ENCODE data around the gene NFE2L3. TPM values are rescaled to one million over a fixed set of nuclear protein-coding genes. Genes with fewer than 3 reads are reported as not detected.

NFE2L3 gene
- total and polyA plus RNA-seq, 2 experiments from 2014 or later = 6.5 to 10.0 TPM

- TF ChIP-seq EZH2phosphoT487 (IDR thresholded peaks at IDR 0.05; ENCODE audit: low read depth, severe bottlenecking, unreplicated experiment) (no peak), CTCF (IDR thresholded peaks at IDR 0.05; ENCODE audit: poor library complexity) (no peak), EZH2 (IDR thresholded peaks at IDR 0.05; ENCODE audit: borderline replicate concordance) (no peak)
- under 1% methylated on average over 52 of the region's 68 CpGs for WGBS (ENCODE audit: low lambda C conversion rate, missing lambda C conversion rate)
- Histone ChIP-seq H3K4me2 (peak overlapping the region; percentile 78), H3K27me3 (no peaks in the 10 kb centered on the region), H3K4me3 (peak overlapping the region; percentile 86), H2AFZ (peak overlapping the region; percentile 81), H3K9me2 (replicated peaks; ENCODE audit: insufficient read depth) (no peaks in the 10 kb centered on the region), H3K79me2 (peaks cover 89% of the 10 kb centered on the region), H3K36me3 (replicated peaks; ENCODE audit: insufficient read depth, low read depth) (peaks cover 10% of the 10 kb centered on the region), H3K9me3 (ENCODE audit: low read depth) (no peaks in the 10 kb centered on the region), H3K27ac (peak overlapping the region; percentile 98), H4K20me1 (ENCODE audit: insufficient read depth, poor library complexity, severe bottlenecking) (peaks cover 72% of the 10 kb centered on the region), H3K4me1 (ENCODE audit: insufficient read depth) (peaks cover 23% of the 10 kb centered on the region)
- DNase-seq (ENCODE audit: low spot score) = peak; percentile 79
These were observed 50.3 kb downstream of the NFE2L3 start for GRCh38 chr7:26202019-26202990.

- peaks cover 22% of the 10 kb centered on the region for H3K4me1 ChIP-seq (ENCODE audit: insufficient read depth)
- H3K9me2 ChIP-seq (replicated peaks; ENCODE audit: insufficient read depth) = no peaks in the 10 kb centered on the region
- H3K9me3 ChIP-seq (ENCODE audit: low read depth) = no peaks in the 10 kb centered on the region
- H4K20me1 ChIP-seq (ENCODE audit: insufficient read depth, poor library complexity, severe bottlenecking) = peaks cover 65% of the 10 kb centered on the region
- no peak for TF ChIP-seq EZH2 (IDR thresholded peaks at IDR 0.05; ENCODE audit: borderline replicate concordance)
- TF ChIP-seq EZH2phosphoT487 (IDR thresholded peaks at IDR 0.05; ENCODE audit: low read depth, severe bottlenecking, unreplicated experiment) = no peak
- no peak for TF ChIP-seq CTCF (IDR thresholded peaks at IDR 0.05; ENCODE audit: poor library complexity)
- H3K79me2 ChIP-seq = peaks cover 89% of the 10 kb centered on the region
- H3K4me3 ChIP-seq = peak overlapping the region; percentile 86
- peak overlapping the region; percentile 78 for H3K4me2 ChIP-seq
- WGBS (ENCODE audit: low lambda C conversion rate, missing lambda C conversion rate) = 2% methylated on average over 2 of the region's 2 CpGs
- peaks cover 10% of the 10 kb centered on the region for H3K36me3 ChIP-seq (replicated peaks; ENCODE audit: insufficient read depth, low read depth)
- H3K27me3 ChIP-seq = no peaks in the 10 kb centered on the region
- H3K27ac ChIP-seq = no peak overlapping the region
- H2AFZ ChIP-seq = no peak overlapping the region
- DNase-seq (ENCODE audit: low spot score) = no peak
These were observed 51.0 kb downstream of the NFE2L3 start for GRCh38 chr7:26203016-26203415.

- Histone ChIP-seq H3K4me1 (ENCODE audit: insufficient read depth) (peaks cover 22% of the 10 kb centered on the region), H3K9me3 (ENCODE audit: low read depth) (no peaks in the 10 kb centered on the region), H3K4me2 (no peak overlapping the region), H3K36me3 (replicated peaks; ENCODE audit: insufficient read depth, low read depth) (peaks cover 13% of the 10 kb centered on the region), H3K4me3 (no peak overlapping the region), H3K27ac (no peak overlapping the region), H3K27me3 (no peaks in the 10 kb centered on the region), H4K20me1 (ENCODE audit: insufficient read depth, poor library complexity, severe bottlenecking) (peaks cover 44% of the 10 kb centered on the region), H2AFZ (no peak overlapping the region), H3K9me2 (replicated peaks; ENCODE audit: insufficient read depth) (no peaks in the 10 kb centered on the region), H3K79me2 (peaks cover 59% of the 10 kb centered on the region)
- WGBS (ENCODE audit: low lambda C conversion rate, missing lambda C conversion rate) = 86% methylated on average over 5 of the region's 5 CpGs
- TF ChIP-seq CTCF (IDR thresholded peaks at IDR 0.05; ENCODE audit: poor library complexity) (no peak), EZH2 (IDR thresholded peaks at IDR 0.05; ENCODE audit: borderline replicate concordance) (no peak), EZH2phosphoT487 (IDR thresholded peaks at IDR 0.05; ENCODE audit: low read depth, severe bottlenecking, unreplicated experiment) (no peak)
- DNase-seq (ENCODE audit: low spot score) = no peak
These were observed 56.0 kb downstream of the NFE2L3 start for GRCh38 chr7:26208040-26208439.

All from hepatocyte (in vitro differentiated cells).